Measurements from ENCODE around the gene KCNMA1. TPM values are rescaled to one million over a fixed set of nuclear protein-coding genes. Genes with fewer than 3 reads are reported as not detected.

Gene KCNMA1
- total and polyA plus RNA-seq, 2 donors (not counting 1 experiment from before 2014, with no cell fraction given) = 0.82 to 3.1 TPM

- H3K27ac ChIP-seq (ENCODE audit: low read length in 2 of 2) = no peak overlapping the region
- no peaks in the 10 kb centered on the region for H3K9me3 Mint-ChIP-seq (ENCODE audit: insufficient read depth)
- peaks cover 0 to 2% (median 0%) of the 10 kb centered on the region in 4 experiments for H3K27me3 ChIP-seq (replicated peaks in 1 of 4; ENCODE audit: control extremely low read depth in 1 of 4, control insufficient read depth in 3 of 4, insufficient read depth in 4 of 4, low read length in 3 of 4)
- H3K4me1 ChIP-seq (ENCODE audit: control insufficient read depth in 2 of 2, insufficient read depth in 2 of 2, low read length in 2 of 2) = no peaks in the 10 kb centered on the region
- no peaks in the 10 kb centered on the region for H4K20me1 ChIP-seq (ENCODE audit: control insufficient read depth, insufficient read depth, low read length, poor library complexity, severe bottlenecking)
- H3K36me3 ChIP-seq (replicated peaks in 1 of 2; ENCODE audit: control extremely low read depth in 1 of 2, control insufficient read depth in 1 of 2, extremely low read depth in 1 of 2, insufficient read depth in 2 of 2, low read length in 1 of 2) = no peaks in the 10 kb centered on the region
- H3K4me1 Mint-ChIP-seq = no peaks in the 10 kb centered on the region
- no peak overlapping the region for H3K9ac ChIP-seq (ENCODE audit: low read length)
- H3K27me3 Mint-ChIP-seq = peaks cover 6% of the 10 kb centered on the region
- ChIA-PET CTCF (no interaction called here), POLR2A (no interaction called here)
- no peak overlapping the region for H3K4me2 ChIP-seq (replicated peaks; ENCODE audit: low read depth, low read length, poor library complexity, severe bottlenecking)
- WGBS (ENCODE audit: insufficient coverage) = 60% methylated on average over 1 of the region's 3 CpGs
- H3K9me3 ChIP-seq (ENCODE audit: control extremely low read depth in 1 of 3, control insufficient read depth in 2 of 3, insufficient read depth in 1 of 3, low read length in 2 of 3) = no peaks in the 10 kb centered on the region
- ATAC-seq (ENCODE audit: low read depth) = no peak
- H3K27ac Mint-ChIP-seq = no peak overlapping the region
- no peak for DNase-seq
- intact Hi-C loops (cut with micrococcal nuclease) = no loop called here
- no peaks in the 10 kb centered on the region for H3K79me2 ChIP-seq (ENCODE audit: control insufficient read depth, insufficient read depth, low read length)
- no peak overlapping the region for H2AFZ ChIP-seq (ENCODE audit: insufficient read depth, low read depth, low read length, poor library complexity, severe bottlenecking)
- H3K4me3 ChIP-seq (ENCODE audit: control extremely low read depth in 1 of 5, extremely low read depth in 1 of 5, insufficient read depth in 1 of 5, low read depth in 2 of 5, low read length in 4 of 5) = no peak overlapping the region
- TF ChIP-seq EZH2 (IDR thresholded peaks at IDR 0.05; ENCODE audit: borderline replicate concordance, insufficient read depth, low read depth, low read length, poor library complexity, severe bottlenecking) (no peak), CTCF (IDR thresholded peaks at IDR 0.05) (no peak)
- no peak overlapping the region for H3K4me3 Mint-ChIP-seq
Observed at GRCh38 chr10:77401683-77402082, 235.9 kb downstream of the KCNMA1 start.

GRCh38 chr10:77400033-77400432 is 237.6 kb downstream of the KCNMA1 start:
- H3K9me3 ChIP-seq (ENCODE audit: control extremely low read depth in 1 of 3, control insufficient read depth in 2 of 3, insufficient read depth in 1 of 3, low read length in 2 of 3) = no peaks in the 10 kb centered on the region
- WGBS (ENCODE audit: insufficient coverage) = 94% methylated on average over 4 of the region's 4 CpGs
- Mint-ChIP-seq H3K27me3 (peaks cover 6% of the 10 kb centered on the region), H3K4me3 (no peak overlapping the region), H3K27ac (no peak overlapping the region), H3K4me1 (no peaks in the 10 kb centered on the region), H3K9me3 (ENCODE audit: insufficient read depth) (no peaks in the 10 kb centered on the region)
- CTCF ChIA-PET = no interaction called here
- H2AFZ ChIP-seq (ENCODE audit: insufficient read depth, low read depth, low read length, poor library complexity, severe bottlenecking) = no peak overlapping the region
- no peak for TF ChIP-seq EZH2 (IDR thresholded peaks at IDR 0.05; ENCODE audit: borderline replicate concordance, insufficient read depth, low read depth, low read length, poor library complexity, severe bottlenecking)
- TF ChIP-seq CTCF (IDR thresholded peaks at IDR 0.05) = no peak
- DNase-seq (no peak), ATAC-seq (ENCODE audit: low read depth) (no peak)
- H4K20me1 ChIP-seq (ENCODE audit: control insufficient read depth, insufficient read depth, low read length, poor library complexity, severe bottlenecking) = no peaks in the 10 kb centered on the region
- intact Hi-C loops (cut with micrococcal nuclease) = no loop called here
- H3K36me3 ChIP-seq (replicated peaks in 1 of 2; ENCODE audit: control extremely low read depth in 1 of 2, control insufficient read depth in 1 of 2, extremely low read depth in 1 of 2, insufficient read depth in 2 of 2, low read length in 1 of 2) = no peaks in the 10 kb centered on the region
- peaks cover 0 to 2% (median 0%) of the 10 kb centered on the region in 4 experiments for H3K27me3 ChIP-seq (replicated peaks in 1 of 4; ENCODE audit: control extremely low read depth in 1 of 4, control insufficient read depth in 3 of 4, insufficient read depth in 4 of 4, low read length in 3 of 4)
- no peak overlapping the region for H3K4me2 ChIP-seq (replicated peaks; ENCODE audit: low read depth, low read length, poor library complexity, severe bottlenecking)
- H3K79me2 ChIP-seq (ENCODE audit: control insufficient read depth, insufficient read depth, low read length) = no peaks in the 10 kb centered on the region
- POLR2A ChIA-PET = no interaction called here
- H3K27ac ChIP-seq (ENCODE audit: low read length in 2 of 2) = no peak overlapping the region
- no peak overlapping the region for H3K4me3 ChIP-seq (ENCODE audit: control extremely low read depth in 1 of 5, extremely low read depth in 1 of 5, insufficient read depth in 1 of 5, low read depth in 2 of 5, low read length in 4 of 5)
- no peaks in the 10 kb centered on the region for H3K4me1 ChIP-seq (ENCODE audit: control insufficient read depth in 2 of 2, insufficient read depth in 2 of 2, low read length in 2 of 2)
- H3K9ac ChIP-seq (ENCODE audit: low read length) = no peak overlapping the region

Data from B cell (primary cell).